ENCODE measurements around the gene MICAL3.

GRCh38 chr22:17825876-17826550 lies 198.3 kb downstream of the MICAL3 start:
- TF ChIP-seq EZH2 (IDR thresholded peaks at IDR 0.05; ENCODE audit: insufficient read depth, poor library complexity, severe bottlenecking) (no peak), EZH2phosphoT487 (IDR thresholded peaks at IDR 0.05; ENCODE audit: insufficient read depth, low read depth) (no peak)

Measured in GM23248 (cell line).